HL-60/S4 (cell line): ENCODE data around the gene LRRC10.
"Not testable (repeated sequence)": the region's sequence is repeated elsewhere in the genome, so short reads cannot be mapped to it uniquely, and the experiment has no call there.

Experiments
- in situ Hi-C: fragments of 300-500 bp; cut with MboI; formaldehyde crosslinking; loops from 2 replicates; pipeline ENCODE4 v1.14.3; 2022; ENCODE audit warnings: low sequenced_read_pairs

LRRC10 gene

GRCh38 chr12:69620077-69620476 is 9.4 kb upstream of the LRRC10 start:
- in situ Hi-C loops: no loop called here

GRCh38 chr12:69619050-69619449 is 8.3 kb upstream of the LRRC10 start:
- in situ Hi-C loops: no loop called here

- in situ Hi-C loops: no loop called here
Observed at GRCh38 chr12:69616025-69616424, 5.3 kb upstream of the LRRC10 start.

GRCh38 chr12:69613351-69613750 is 2.6 kb upstream of the LRRC10 start:
- in situ Hi-C loops: no loop called here

GRCh38 chr12:69610126-69610525 is 581 bp downstream of the LRRC10 start:
- in situ Hi-C loops: no loop called here

GRCh38 chr12:69608114-69608513 is 2.6 kb downstream of the LRRC10 start:
- in situ Hi-C loops: no loop called here

GRCh38 chr12:69604275-69604674 is 6.4 kb downstream of the LRRC10 start:
- in situ Hi-C loops: not testable (repeated sequence)

- in situ Hi-C loops: not testable (repeated sequence)
Observed at GRCh38 chr12:69603556-69603955, 7.2 kb downstream of the LRRC10 start.

GRCh38 chr12:69602954-69603353 is 7.8 kb downstream of the LRRC10 start:
- in situ Hi-C loops: no loop called here

- in situ Hi-C loops: no loop called here
Observed at GRCh38 chr12:69601962-69602685, 8.6 kb downstream of the LRRC10 start.

GRCh38 chr12:69600804-69601203 is 9.9 kb downstream of the LRRC10 start:
- in situ Hi-C loops: no loop called here

- in situ Hi-C loops: loop anchor here (25.0 kb wide), 1 partner anchor 236 kb away; the partner anchor contains the start of gene YEATS4
Observed at GRCh38 chr12:69598174-69598753, 12.4 kb downstream of the LRRC10 start.

GRCh38 chr12:69595689-69596088 is 15.0 kb downstream of the LRRC10 start:
- in situ Hi-C loops: loop anchor here (25.0 kb wide), 1 partner anchor 233 kb away; the partner anchor contains the start of gene YEATS4

- in situ Hi-C loops: loop anchor here (25.0 kb wide), 1 partner anchor 227 kb away; the partner anchor contains the start of gene YEATS4
Observed at GRCh38 chr12:69589082-69589481, 21.6 kb downstream of the LRRC10 start.

GRCh38 chr12:69588527-69588926 is 22.2 kb downstream of the LRRC10 start:
- in situ Hi-C loops: loop anchor here (25.0 kb wide), 1 partner anchor 226 kb away; the partner anchor contains the start of gene YEATS4

GRCh38 chr12:69585189-69586062 is 25.3 kb downstream of the LRRC10 start, which contains the start of gene CCT2:
Gene CCT2, plus strand, starts transcription at chr12:69585459. Its CDS starts 63 bp downstream, at chr12:69585522.
- in situ Hi-C loops: loop anchor here (25.0 kb wide), 1 partner anchor 223 kb away; the partner anchor contains the start of gene YEATS4

- in situ Hi-C loops: loop anchor here (25.0 kb wide), 1 partner anchor 221 kb away; the partner anchor contains the start of gene YEATS4
Observed at GRCh38 chr12:69583203-69583602, 27.5 kb downstream of the LRRC10 start.

- in situ Hi-C loops: loop anchor here (25.0 kb wide), 1 partner anchor 218 kb away; the partner anchor contains the start of gene YEATS4
Observed at GRCh38 chr12:69580074-69580473, 30.6 kb downstream of the LRRC10 start.

GRCh38 chr12:69579029-69579428 is 31.7 kb downstream of the LRRC10 start:
- in situ Hi-C loops: loop anchor here (25.0 kb wide), 1 partner anchor 217 kb away; the partner anchor contains the start of gene YEATS4

GRCh38 chr12:69578283-69578682 is 32.4 kb downstream of the LRRC10 start:
- in situ Hi-C loops: loop anchor here (25.0 kb wide), 1 partner anchor 216 kb away; the partner anchor contains the start of gene YEATS4

GRCh38 chr12:69575346-69575745 is 35.4 kb downstream of the LRRC10 start:
- in situ Hi-C loops: loop anchor here (25.0 kb wide), 1 partner anchor 213 kb away; the partner anchor contains the start of gene YEATS4
